ENCODE data around the gene ZFP91. TPM values are rescaled to one million over a fixed set of nuclear protein-coding genes. Genes with fewer than 3 reads are reported as not detected.

ZFP91 gene
- total and polyA plus RNA-seq, 2 of the 13 experiments (the other 11 are each of a cell fraction or from before 2014, with no cell fraction given) = 13.5 to 38.6 TPM

- TF ChIP-seq DPF2 (CRISPR knock-in tag; IDR thresholded peaks at IDR 0.05; ENCODE audit: borderline replicate concordance, low read depth) = no peak
- TF ChIP-seq ZNF292 (CRISPR knock-in tag; IDR thresholded peaks at IDR 0.05; ENCODE audit: borderline replicate concordance, low read depth) = no peak
- TF ChIP-seq ELF4 (CRISPR knock-in tag; IDR thresholded peaks at IDR 0.05; ENCODE audit: borderline replicate concordance) = no peak
- TF ChIP-seq ZKSCAN8 (CRISPR knock-in tag; IDR thresholded peaks at IDR 0.05; ENCODE audit: borderline replicate concordance) = no peak
- no peak for TF ChIP-seq ZNF7 (CRISPR knock-in tag; IDR thresholded peaks at IDR 0.05)
- TF ChIP-seq ZNF569 (CRISPR knock-in tag; IDR thresholded peaks at IDR 0.05; ENCODE audit: borderline replicate concordance) = no peak
- no peak for TF ChIP-seq ISL2 (CRISPR knock-in tag; IDR thresholded peaks at IDR 0.05)
- TF ChIP-seq POLR2AphosphoS5 (IDR thresholded peaks at IDR 0.05; ENCODE audit: low read depth, low read length) = peak; percentile 74
- no peak; the same call in 1 of the 2 replicates for TF ChIP-seq FUBP1 (CRISPR knock-in tag; IDR thresholded peaks at IDR 0.05; ENCODE audit: borderline replicate concordance)
- no peak; the same call in 1 of the 2 replicates for TF ChIP-seq ARHGAP35 (CRISPR knock-in tag; IDR thresholded peaks at IDR 0.05; ENCODE audit: borderline replicate concordance)
- TF ChIP-seq MEIS2 (CRISPR knock-in tag; IDR thresholded peaks at IDR 0.05) = peak; percentile 49; the same call in 1 of the 2 replicates
- TF ChIP-seq TERF1 (CRISPR knock-in tag; IDR thresholded peaks at IDR 0.05) = no peak
- no peak for TF ChIP-seq PRDM4 (CRISPR knock-in tag; IDR thresholded peaks at IDR 0.05; ENCODE audit: borderline replicate concordance)
- no peak for TF ChIP-seq TCF7L2 (IDR thresholded peaks at IDR 0.05; ENCODE audit: low read depth, low read length)
- no peak for TF ChIP-seq HOXD1 (CRISPR knock-in tag; IDR thresholded peaks at IDR 0.05)
- TF ChIP-seq TBP (CRISPR knock-in tag; IDR thresholded peaks at IDR 0.05) = no peak
- no peak for TF ChIP-seq ZNF326 (CRISPR knock-in tag; IDR thresholded peaks at IDR 0.05; ENCODE audit: borderline replicate concordance)
- no peak for TF ChIP-seq E2F1 (CRISPR knock-in tag; IDR thresholded peaks at IDR 0.05)
- TF ChIP-seq ZNF235 (CRISPR knock-in tag; IDR thresholded peaks at IDR 0.05; ENCODE audit: borderline replicate concordance) = no peak
- TF ChIP-seq ZSCAN29 (CRISPR knock-in tag; conservative IDR thresholded peaks at IDR 0.05) = no peak
- no peak for TF ChIP-seq MAFK (conservative IDR thresholded peaks at IDR 0.05 in 1 of 2, IDR thresholded peaks at IDR 0.05 in 1 of 2; ENCODE audit: low read length in 2 of 2)
These were observed 598 bp downstream of the ZFP91 start (continued) for GRCh38 chr11:58579192-58580129.
